HG02642 (cell line): Measurements from ENCODE around the gene KDM4C.
"Not testable (repeated sequence)": the region's sequence is repeated elsewhere in the genome, so short reads cannot be mapped to it uniquely, and the experiment has no call there.

ENCODE experiments used
- ATAC-seq: cut with Tn5 transposase; IDR thresholded peaks from one replicate; pipeline ENCODE4 v1.9.1; 2021; ENCODE audit warnings: mild to moderate bottlenecking; ENCODE audit not compliant: unreplicated experiment, poor library complexity

Gene KDM4C

DNA sequence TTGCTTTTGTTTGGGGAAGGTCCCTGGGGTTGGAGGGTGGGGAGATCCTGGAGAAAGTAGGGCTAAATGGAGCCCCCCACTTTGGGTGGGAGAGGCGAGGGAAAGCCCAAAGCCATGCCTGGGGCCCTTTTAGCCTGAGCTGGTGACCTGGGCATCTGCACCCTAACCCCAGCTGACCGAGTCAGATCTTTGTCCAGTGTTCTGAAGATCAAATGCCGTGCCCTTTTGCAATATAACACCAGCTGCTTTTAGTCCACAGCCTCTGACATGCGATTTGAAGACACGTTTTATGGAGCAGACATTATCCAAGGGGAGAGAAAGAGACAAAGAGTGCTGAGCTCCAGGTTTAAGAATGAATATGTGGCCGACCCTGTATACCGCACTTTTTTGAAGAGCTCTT, 416.5 kb downstream of the KDM4C start:
- no peak for ATAC-seq

DNA sequence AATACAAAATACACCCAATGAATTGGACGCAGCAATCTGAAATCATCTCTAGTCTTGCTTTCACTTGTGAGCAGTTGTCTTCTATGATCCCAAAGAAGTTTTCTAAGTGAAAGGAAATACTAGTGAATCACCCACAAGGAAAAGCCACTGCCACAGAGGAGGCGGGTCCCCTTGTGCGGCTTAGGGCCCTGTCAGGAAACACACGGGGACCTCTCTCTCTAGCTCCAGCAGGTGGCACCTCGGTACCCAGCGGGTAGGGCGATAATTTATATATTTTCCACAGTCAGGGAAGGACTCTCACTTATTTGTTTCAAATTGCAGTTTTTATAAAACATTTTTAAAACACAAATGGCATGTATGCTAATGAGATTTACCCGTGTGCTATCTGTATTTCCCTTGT, 417.1 kb downstream of the KDM4C start:
- ATAC-seq = no peak

DNA sequence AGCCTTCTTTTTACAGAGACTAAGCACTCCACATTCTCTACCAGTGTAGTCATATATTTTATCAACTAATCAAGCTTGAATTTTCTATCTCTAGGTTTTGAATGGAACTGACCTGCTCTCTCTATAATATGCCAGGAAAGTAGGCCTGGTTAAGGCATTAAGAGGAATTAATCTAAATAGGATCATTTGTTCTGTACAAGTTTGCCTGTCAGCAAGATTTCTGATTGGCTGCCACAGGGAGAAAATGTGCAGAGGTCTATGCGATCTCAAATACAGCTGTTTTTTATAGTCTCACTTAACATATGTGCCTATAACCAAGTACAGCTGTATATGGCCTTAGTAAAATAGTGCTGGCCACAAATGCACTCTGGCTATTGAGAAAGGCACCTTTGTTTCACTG, 418.8 kb downstream of the KDM4C start:
- no peak for ATAC-seq

DNA sequence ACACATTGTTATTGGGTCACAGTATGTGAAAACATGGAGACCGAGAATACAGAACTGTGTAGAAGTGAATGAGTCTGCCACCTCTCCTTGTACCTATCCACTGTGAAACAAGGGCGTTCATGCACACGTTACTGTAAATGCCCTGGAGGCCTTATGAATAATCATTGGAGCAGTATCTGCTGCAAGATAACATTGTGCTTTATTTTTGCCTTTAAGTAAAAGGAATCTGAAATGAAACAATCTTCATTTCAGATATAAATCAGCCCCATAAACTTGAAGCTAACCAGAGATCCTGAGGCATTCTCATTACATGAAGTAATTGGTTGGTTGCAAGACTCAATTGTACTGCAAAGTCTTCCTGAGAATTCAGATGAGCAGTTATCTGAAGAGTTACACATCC, 419.6 kb downstream of the KDM4C start:
- ATAC-seq = no peak

DNA sequence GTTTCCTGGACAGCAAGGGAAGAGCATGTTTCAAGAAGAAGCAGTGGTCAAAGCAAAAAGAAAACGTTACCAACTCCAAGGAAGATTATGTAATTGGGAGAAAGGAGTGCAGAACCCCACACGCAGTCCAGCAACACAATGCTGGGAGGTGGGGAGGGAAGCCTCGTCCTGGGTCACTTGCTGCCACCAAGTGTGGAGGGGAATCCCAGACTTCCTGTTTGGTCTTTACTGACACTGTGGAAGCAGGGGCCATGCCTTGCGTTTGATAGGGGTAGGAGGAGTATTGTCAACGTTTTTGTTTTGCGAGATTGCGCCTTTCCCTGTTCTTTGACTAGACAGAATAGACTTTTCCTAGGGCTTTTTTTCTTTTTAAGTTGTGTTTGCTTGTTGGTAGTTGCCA, 421.0 kb downstream of the KDM4C start:
- ATAC-seq = no peak

DNA sequence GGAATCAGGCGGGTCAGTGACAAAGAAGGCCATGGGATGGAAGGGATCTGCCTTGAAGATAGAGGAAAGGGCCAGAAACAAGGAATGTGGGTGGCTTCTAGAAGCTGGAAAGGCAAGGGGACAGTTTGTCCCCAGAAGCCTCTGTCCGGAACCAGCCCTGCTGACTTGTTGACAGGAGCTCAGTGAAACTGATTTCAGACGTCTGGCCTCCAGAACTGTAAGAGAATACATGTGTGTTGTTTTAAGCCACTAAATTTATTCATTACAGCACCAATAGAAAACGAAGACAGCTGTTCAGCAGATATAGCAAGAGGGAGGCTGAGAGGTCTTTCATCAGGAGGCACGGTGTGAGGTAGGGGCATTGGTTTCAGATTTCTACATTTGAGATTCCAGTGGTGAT, 422.5 kb downstream of the KDM4C start:
- ATAC-seq = no peak

DNA sequence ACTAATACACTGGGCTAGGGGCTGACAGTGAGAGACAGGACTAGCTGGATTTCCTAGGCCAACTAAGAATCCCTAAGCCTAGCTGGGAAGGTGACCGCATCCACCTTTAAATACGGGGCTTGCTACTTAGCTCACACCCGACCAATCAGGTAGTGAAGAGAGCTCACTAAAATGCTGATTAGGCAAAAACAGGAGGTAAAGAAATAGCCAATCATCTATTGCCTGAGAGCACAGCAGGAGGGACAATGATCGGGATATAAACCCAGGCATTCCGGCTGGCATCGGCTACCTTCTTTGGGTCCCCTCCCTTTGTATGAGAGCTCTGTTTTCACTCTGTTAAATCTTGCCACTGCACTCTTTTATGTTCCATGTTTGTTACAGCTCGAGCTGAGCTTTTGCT, 425.4 kb downstream of the KDM4C start:
- not testable (repeated sequence) for ATAC-seq

DNA sequence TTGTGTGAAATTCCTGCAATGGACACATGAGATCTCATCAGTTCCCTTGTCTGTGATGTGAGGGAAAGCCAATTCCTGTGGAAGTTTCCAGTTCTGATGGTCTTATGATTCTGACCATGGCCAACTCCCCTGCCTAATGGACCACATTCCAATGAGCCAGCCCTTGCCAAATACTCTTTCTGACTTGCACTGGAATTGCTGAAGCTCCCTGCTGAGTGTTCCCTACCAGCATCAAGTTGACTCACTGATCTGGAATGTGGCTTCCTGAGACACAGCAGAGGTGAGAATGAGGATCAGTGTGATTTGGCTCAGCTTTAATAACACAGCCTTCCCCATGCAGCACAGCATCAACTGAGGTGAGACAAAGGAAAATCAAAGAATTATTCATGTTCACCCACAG, 427.8 kb downstream of the KDM4C start:
- ATAC-seq = no peak

DNA sequence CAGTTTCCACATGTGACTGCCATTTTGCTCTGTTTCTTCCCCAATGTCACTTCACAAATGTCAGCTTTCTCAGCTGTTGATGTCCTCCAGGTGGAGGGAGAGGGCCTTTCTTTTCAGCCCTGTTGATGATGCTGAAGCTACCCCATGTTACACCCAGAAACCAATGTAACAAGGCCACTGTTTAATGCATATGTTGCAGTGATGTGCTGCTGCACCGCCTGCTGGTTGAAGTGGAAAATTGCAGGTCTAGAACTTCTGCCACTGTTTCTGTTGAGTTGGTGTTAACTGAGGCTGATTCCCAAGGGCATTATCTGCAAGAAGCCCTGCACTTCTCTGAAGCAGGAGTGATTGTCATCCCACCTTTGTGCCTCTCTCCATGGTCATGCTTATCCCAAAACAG, 428.4 kb downstream of the KDM4C start:
- no peak for ATAC-seq

DNA sequence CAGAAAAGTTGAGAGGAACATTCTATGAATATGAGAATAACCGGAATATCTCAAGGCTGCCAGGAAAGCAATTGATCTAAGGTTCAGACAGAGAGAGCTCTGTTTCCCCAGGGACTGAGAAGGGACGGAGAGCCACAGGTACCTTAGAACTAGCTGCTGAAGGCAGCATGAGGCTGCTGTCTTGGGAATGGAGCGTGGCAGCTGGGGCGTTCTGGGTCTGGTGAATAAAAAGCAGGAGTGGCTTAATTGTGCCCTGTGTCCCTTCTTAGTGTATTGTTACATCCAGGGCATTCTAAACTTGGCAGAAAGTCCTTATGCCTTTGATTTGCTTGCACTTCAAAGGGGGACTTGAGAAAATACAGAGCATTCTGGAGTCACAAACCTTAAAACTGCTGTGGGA, 434.5 kb downstream of the KDM4C start:
- no peak for ATAC-seq

DNA sequence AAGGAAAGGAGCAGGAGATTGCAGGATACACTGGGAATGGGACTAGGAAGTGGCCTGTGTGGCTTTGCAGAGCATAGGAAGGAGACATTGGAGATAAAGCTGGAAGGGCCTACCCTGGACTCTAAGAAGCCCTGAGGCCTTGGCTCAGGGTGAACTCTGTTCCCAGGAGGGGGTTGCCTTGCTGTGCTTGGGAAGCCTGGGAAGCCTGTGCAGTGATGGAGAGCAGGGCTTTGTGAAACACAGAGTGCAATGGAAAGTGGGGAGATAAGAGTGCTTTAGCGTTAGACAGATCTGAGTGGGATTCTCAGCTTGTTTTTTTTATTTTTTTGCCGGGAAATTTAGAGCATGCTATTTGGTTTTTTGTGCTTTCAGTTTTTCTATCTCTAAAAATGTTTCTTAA, 437.8 kb downstream of the KDM4C start:
- ATAC-seq = no peak

DNA sequence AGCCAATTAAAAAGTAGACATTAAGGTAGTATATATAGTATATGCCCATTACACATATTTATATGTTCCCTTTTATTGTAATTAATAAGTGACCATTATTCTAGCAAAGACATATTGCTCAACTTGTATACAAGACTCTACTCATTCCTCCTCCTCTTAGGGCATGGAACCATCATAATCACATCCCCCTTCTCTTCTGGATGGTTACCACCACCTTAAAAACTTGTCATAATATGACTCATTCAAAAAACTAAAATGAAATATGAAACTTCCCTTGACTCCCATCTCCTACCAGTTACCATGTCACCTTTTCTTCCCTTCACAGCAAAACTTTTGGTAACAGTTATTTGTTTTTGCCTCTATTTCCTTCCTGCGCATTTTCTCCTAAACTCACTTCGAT, 438.7 kb downstream of the KDM4C start:
- no peak for ATAC-seq

DNA sequence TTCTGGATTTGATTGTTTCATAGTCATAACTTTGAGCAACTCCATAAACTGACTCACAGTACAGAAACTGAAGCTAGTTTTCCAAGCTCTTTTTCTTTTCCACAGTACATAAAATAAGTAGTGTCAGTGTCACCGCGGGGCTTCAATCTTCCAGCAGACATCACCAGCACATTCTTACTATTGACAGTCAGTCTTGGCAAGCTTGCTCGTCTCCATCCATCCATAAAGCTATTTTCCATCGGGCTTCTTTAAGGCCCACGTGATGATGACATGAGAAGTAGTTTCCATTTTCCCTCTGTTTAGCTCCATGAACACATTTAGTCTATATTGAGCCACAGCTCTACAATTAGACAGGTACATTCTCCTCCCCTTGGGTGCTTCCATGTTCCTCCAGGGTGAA, 443.4 kb downstream of the KDM4C start:
- no peak for ATAC-seq

DNA sequence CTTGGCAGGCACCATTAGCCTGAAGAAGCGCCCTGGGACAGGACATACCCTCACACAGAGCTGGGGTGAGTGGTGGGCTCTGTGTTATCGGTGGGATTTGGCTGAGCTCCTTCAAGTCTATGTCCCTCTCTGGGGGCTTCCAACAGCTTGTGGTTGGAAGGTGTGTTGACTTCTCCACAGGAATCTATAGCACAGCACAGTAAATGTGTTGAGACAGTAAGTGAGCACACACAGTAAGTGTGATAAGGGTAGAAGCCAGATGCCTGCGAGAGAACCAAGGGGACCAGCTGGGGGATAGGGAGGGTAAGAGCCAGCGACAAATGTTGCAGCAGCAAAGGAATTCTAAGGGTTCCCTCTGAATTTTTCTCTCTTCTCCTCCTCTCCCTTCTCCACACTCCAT, 448.0 kb downstream of the KDM4C start:
- no peak for ATAC-seq

DNA sequence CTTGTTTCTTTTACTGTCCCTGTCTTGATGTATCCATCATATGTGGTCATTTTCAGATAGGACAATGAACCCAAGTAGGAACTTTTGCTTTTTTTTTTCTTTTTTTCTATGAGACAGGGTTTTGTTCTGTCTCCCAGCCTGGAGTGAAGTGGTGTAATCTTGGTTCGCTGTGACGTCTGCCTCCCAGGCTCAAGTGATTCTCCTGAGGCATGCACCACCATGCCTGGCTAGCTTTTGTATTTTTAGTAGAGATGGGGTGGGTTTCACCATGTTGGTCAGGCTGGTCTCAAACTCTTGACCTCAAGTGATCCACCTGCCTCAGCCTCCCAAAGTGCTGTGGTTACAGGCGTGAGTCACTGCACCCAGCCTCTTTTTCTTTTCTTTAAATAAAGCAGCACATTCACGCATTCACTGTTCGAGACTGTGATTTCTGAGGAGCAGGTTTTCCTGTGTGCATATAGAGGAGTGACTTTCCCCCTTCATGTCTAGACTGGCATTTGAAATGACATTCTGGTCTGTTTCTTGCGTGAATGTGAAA, 448.5 kb downstream of the KDM4C start:
- ATAC-seq = no peak

DNA sequence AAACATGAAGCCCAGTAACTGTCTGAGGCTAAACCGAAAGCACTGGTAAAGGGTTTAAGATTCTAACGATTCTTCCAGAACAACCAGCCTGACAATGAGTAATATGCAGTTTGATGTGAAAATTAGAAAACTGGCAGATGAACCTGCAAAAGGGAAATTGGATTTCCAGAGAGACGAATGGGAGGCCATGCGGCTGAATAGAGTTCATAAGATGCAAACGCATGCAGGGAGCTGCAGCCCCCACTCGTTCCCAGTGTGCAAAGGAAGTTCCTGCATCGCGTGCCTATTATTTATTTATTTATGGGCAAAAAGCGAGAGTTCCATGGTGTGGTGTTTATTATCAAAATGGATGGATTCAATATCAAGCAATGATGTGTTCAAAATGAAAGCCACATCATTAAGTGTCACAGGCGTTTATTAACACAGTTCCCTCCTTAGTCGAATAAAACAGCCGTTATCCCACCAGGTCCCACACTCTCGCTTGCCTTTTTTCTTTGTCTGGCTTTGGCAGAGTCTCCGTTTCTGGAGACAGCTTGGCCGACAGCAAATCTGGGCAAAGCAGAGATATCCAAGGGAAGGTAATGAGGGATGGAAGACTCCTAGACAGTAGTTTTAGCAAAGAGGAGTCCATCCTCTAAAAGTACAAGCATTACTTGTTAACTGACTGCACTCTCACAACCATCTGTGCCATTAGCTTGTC, 451.4 kb downstream of the KDM4C start:
- ATAC-seq = no peak

DNA sequence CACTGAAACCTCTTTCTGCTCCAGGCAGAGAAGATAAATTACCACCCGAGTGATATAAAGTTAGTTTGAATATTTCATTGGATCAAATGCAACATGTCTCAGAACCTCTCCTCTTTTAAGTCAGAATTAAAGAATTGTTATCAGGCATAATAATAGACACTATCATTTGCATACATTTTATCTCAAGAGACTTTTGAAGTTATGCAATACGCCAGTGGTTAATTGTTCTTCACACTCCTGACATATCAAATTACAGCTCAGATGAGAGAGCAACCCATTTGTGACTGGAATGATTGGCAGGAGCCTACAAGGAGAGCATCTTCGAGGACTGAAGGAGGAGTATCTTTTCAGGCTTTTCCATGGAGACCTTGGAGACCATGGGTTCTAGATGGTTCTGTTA, 452.2 kb downstream of the KDM4C start:
- no peak for ATAC-seq

DNA sequence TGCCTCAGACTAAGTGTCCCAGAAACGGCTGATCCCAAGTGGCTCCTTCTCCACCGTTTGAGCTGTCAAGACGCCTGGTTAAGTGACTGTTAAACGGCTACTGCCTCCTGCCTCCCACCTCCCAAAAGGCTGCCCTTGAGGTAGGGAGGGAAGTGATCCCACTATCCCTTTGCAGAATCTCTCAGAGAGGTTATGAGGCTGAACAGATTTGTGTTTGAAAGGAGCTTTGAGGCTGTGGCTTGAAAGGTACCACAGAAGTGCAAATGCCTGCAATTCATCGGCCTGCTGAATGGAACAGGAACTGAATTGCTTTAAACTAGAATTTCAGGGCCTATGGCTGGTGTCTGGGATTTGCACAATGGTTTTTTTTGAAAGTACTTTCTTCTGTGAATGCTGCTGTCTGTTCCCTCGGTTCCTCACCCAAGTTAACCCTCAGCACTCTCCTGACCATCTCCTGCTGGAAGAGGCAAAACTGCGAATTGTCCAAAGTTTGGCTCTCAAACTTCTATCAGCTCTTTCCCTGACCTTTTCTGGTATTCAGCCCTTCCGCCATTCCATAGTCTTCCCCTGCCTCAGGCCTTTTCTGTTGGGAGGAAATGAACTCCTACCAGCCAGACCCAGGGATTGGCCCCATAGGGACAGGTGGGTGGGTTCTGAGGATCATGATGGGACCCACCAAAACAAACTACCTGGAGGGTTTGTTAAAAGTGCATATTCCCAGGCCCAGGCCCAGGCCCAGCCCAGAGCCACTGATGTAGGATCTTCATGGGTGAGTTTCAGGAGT, 453.3 kb downstream of the KDM4C start:
- no peak for ATAC-seq

DNA sequence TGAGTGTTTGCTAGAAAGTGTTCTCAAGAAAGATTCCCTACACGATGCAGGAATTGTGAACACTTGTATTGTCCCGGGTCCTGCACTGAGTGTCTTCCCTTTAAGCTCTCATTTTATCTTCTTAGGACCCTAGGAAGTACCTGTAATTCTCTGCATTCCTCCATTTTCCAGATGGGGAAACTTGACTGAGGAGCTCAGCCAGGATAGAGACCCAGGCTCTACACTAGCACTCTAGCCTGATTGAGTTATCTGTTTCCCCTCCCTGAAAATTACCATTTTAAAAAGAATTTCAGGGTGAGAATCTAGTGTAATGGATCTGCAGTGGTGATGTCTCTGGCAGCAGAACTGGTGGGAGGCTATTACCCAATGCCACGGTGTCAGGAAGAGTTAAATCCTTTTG, 453.9 kb downstream of the KDM4C start:
- no peak for ATAC-seq

DNA sequence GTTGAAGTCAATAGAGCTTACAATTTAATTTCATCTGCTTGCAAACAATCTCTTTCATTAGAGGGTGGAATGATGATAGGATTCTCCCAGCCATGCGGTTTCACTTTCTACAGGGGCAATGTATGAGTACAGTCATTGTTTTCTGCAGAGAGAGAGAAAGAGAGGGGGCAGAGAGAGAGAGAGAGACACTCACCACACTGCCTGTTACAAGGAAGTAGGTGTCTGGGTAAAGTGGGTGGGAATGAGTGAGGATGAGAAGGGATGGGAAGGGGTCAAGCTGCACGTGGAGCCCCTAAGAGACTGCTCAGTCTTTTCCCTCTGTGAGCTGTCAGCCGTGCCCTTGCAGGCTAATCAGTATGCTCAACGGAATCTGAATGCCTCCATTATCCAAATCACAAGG, 454.3 kb downstream of the KDM4C start:
- no peak for ATAC-seq

DNA sequence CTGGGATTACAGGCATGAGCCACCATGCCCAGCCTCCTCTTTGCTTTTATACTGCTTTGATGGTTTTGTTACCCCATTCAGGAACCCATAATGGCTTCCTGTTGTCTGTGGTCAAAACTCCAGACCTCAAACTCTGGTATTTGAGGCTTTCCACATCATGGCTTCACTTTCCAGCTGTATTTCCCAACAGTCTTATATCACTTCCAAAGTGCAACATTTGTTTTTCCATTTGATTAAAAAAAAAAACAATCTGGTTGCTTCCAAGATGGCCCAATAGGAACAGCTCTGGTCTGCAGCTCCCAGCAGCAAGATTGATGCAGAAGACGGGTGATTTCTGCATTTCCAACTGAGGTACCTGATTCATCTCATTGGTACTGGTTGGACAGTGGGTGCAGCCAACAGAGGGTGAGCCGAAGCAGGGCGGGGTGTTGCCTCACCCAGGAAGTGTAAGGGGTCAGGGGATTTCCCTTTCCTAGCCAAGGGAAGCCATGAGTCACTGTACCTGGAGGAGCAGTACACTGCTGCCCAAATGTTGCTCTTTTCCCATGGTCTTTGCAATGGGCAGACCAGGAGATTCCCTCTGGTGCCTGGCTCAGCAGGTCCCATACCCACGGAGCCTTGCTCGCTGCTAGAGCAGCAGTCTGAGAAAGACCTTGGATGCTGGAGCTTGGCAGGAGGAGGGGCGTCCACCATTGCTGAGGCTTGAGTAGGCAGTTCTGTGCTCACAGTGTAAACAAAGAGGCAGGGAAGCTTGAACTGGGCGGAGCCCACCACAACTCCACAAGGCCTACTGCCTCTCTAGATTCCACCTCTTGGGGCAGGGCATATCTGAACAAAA, 458.4 kb downstream of the KDM4C start:
- ATAC-seq = no peak
